ENCODE measurements around the gene TIFAB.
A peak's percentile ranks its signal among the peaks of the same experiment; 100 is the strongest.

The TIFAB gene

DNA sequence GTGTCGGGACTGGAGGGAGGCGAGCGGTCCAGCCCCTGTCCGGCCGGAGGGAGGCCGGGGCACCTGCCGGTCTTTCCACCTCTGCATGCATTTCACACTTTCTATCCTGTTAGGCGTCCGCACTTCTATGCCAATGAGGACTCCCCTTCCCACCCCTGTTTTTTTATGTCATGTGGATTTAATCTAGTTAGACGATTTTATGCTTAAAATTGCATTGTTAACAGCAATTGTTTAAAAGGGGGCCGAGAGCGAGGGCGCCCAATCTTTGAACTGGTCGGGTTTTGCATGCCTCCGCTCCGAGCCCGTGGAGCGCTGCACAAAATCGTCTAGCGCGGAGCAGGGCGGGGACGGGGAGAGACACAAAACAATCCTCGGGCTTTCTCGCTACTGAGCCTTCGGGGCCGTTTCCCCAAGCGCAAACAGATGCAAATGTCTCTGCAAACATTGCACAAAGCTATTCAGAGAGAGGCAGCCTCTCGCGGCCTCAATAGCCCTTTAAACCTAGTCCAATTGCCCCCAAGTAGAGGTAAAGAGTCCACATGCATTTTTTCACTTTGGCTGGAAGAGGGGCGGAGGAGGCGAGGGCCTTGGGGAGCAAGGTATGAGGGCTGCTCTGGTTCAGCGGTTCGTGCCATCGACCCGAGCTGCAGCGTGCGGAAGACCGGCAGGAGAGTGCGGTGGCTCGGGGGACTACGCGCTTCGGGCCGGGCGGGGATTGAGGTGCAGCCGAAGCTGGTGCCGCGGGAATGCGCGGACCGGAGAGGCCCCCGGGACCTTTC, 37.5 kb upstream of the TIFAB start:
- Histone ChIP-seq H3K4me3 (ENCODE audit: low read length) (peak overlapping the region; percentile 66), H3K4me1 (ENCODE audit: control insufficient read depth, insufficient read depth, low read length) (peaks cover 42% of the 10 kb centered on the region), H3K27me3 (replicated peaks; ENCODE audit: control insufficient read depth, insufficient read depth, low read length) (peaks cover 40% of the 10 kb centered on the region), H3K9ac (ENCODE audit: low read length) (peak overlapping the region; percentile 68), H3K9me3 (ENCODE audit: control insufficient read depth, low read length) (no peaks in the 10 kb centered on the region), H3K36me3 (ENCODE audit: control insufficient read depth, insufficient read depth, low read length, severe bottlenecking) (no peaks in the 10 kb centered on the region)
- DNase-seq (ENCODE audit: low read depth): no peak

GRCh38 chr5:135488727-135489465, 36.7 kb upstream of the TIFAB start:
- H3K4me3 ChIP-seq (ENCODE audit: low read length): peak overlapping the region; percentile 66
- H3K4me1 ChIP-seq (ENCODE audit: control insufficient read depth, insufficient read depth, low read length): peaks cover 34% of the 10 kb centered on the region

DNA sequence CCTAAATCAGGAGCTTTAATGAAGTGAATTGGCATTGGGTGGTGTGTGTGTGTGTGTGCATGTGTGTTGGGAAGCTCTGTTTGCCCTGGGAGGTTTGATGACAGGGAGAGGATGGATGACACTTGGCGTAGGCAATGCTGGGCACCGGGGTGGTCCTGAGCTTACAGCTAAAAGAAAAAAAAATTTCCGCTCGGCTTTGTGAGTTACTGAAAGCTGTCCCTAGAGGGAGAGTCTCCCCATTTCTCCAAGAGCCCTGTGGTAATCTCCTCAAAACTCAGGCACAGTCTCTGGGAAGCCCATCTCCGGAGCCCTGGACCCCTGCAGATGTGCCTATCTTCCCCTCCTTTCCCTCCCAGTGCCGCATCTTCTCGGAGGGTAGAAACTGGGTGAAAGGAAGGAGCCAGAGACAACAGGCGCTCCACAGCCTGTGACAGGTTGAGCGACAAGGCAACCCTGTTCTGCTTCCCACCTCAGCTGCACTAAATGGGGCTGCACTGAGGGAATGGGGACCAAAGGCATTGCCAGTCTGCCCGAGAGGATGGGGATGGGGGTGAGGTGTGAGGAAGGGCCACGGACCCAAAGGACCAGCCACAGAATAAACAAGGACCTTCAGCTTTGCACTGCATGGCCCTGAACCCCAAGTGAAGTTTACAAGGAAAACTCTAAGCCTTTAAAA, 35.8 kb upstream of the TIFAB start:
- peaks cover 26% of the 10 kb centered on the region for H3K4me1 ChIP-seq (ENCODE audit: control insufficient read depth, insufficient read depth, low read length)

More at GRCh38 chr5:135488727-135489465, 36.7 kb upstream of the TIFAB start:
- H3K9ac ChIP-seq (ENCODE audit: low read length): peak overlapping the region; percentile 68
- H3K27me3 ChIP-seq (replicated peaks; ENCODE audit: control insufficient read depth, insufficient read depth, low read length): peaks cover 42% of the 10 kb centered on the region
- peak; percentile 85 for DNase-seq (ENCODE audit: low read depth)
- H3K9me3 ChIP-seq (ENCODE audit: control insufficient read depth, low read length): no peaks in the 10 kb centered on the region
- no peaks in the 10 kb centered on the region for H3K36me3 ChIP-seq (ENCODE audit: control insufficient read depth, insufficient read depth, low read length, severe bottlenecking)

GRCh38 chr5:135487037-135487395, 34.9 kb upstream of the TIFAB start:
- Histone ChIP-seq H3K36me3 (ENCODE audit: control insufficient read depth, insufficient read depth, low read length, severe bottlenecking) (no peaks in the 10 kb centered on the region), H3K9me3 (ENCODE audit: control insufficient read depth, low read length) (no peaks in the 10 kb centered on the region), H3K27me3 (replicated peaks; ENCODE audit: control insufficient read depth, insufficient read depth, low read length) (peaks cover 51% of the 10 kb centered on the region), H3K9ac (ENCODE audit: low read length) (no peak overlapping the region), H3K4me3 (ENCODE audit: low read length) (no peak overlapping the region), H3K4me1 (ENCODE audit: control insufficient read depth, insufficient read depth, low read length) (peaks cover 22% of the 10 kb centered on the region)
- no peak for DNase-seq (ENCODE audit: low read depth)

More for the DNA sequence above, 35.8 kb upstream of the TIFAB start:
- Histone ChIP-seq H3K9me3 (ENCODE audit: control insufficient read depth, low read length) (no peaks in the 10 kb centered on the region), H3K9ac (ENCODE audit: low read length) (peak overlapping the region; percentile 68), H3K27me3 (replicated peaks; ENCODE audit: control insufficient read depth, insufficient read depth, low read length) (peaks cover 42% of the 10 kb centered on the region), H3K36me3 (ENCODE audit: control insufficient read depth, insufficient read depth, low read length, severe bottlenecking) (no peaks in the 10 kb centered on the region), H3K4me3 (ENCODE audit: low read length) (peak overlapping the region; percentile 66)
- no peak for DNase-seq (ENCODE audit: low read depth)

GRCh38 chr5:135486131-135487036, 34.2 kb upstream of the TIFAB start:
- no peak for DNase-seq (ENCODE audit: low read depth)
- H3K9me3 ChIP-seq (ENCODE audit: control insufficient read depth, low read length): no peaks in the 10 kb centered on the region
- H3K4me3 ChIP-seq (ENCODE audit: low read length): no peak overlapping the region
- no peaks in the 10 kb centered on the region for H3K36me3 ChIP-seq (ENCODE audit: control insufficient read depth, insufficient read depth, low read length, severe bottlenecking)
- peaks cover 56% of the 10 kb centered on the region for H3K27me3 ChIP-seq (replicated peaks; ENCODE audit: control insufficient read depth, insufficient read depth, low read length)
- H3K9ac ChIP-seq (ENCODE audit: low read length): no peak overlapping the region
- H3K4me1 ChIP-seq (ENCODE audit: control insufficient read depth, insufficient read depth, low read length): peaks cover 22% of the 10 kb centered on the region

DNA sequence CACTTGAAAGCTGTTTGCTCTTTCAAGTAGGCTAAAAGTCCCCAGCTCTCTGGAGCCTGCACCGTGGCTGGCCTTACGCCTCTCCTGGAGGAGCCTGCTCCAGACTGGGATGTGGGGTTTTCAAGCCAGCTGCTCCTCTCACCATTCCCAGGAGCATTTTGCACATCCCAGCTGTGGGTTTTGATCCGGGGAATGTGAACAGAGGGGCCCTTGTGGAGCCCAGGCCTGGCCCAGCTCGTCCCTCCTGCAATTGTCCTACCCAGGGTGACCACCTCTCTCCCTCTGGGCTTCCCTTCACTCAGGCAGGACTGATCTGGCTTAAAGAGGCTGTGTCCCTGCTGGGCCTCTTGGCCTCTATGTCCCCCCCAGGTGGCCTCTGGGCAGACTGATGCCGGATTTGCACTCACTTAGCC, 32.5 kb upstream of the TIFAB start:
- Histone ChIP-seq H3K36me3 (ENCODE audit: control insufficient read depth, insufficient read depth, low read length, severe bottlenecking) (no peaks in the 10 kb centered on the region), H3K9me3 (ENCODE audit: control insufficient read depth, low read length) (no peaks in the 10 kb centered on the region), H3K27me3 (replicated peaks; ENCODE audit: control insufficient read depth, insufficient read depth, low read length) (peaks cover 55% of the 10 kb centered on the region), H3K9ac (ENCODE audit: low read length) (no peak overlapping the region), H3K4me3 (ENCODE audit: low read length) (no peak overlapping the region), H3K4me1 (ENCODE audit: control insufficient read depth, insufficient read depth, low read length) (peaks cover 17% of the 10 kb centered on the region)
- DNase-seq (ENCODE audit: low read depth): no peak

- peaks cover 63% of the 10 kb centered on the region for H3K27me3 ChIP-seq (replicated peaks; ENCODE audit: control insufficient read depth, insufficient read depth, low read length)
- no peak overlapping the region for H3K4me3 ChIP-seq (ENCODE audit: low read length)
- no peak for DNase-seq (ENCODE audit: low read depth)
- no peak overlapping the region for H3K9ac ChIP-seq (ENCODE audit: low read length)
- H3K36me3 ChIP-seq (ENCODE audit: control insufficient read depth, insufficient read depth, low read length, severe bottlenecking): no peaks in the 10 kb centered on the region
- H3K9me3 ChIP-seq (ENCODE audit: control insufficient read depth, low read length): no peaks in the 10 kb centered on the region
- peaks cover 6% of the 10 kb centered on the region for H3K4me1 ChIP-seq (ENCODE audit: control insufficient read depth, insufficient read depth, low read length)
Measured at GRCh38 chr5:135483254-135483653, 31.1 kb upstream of the TIFAB start.

DNA sequence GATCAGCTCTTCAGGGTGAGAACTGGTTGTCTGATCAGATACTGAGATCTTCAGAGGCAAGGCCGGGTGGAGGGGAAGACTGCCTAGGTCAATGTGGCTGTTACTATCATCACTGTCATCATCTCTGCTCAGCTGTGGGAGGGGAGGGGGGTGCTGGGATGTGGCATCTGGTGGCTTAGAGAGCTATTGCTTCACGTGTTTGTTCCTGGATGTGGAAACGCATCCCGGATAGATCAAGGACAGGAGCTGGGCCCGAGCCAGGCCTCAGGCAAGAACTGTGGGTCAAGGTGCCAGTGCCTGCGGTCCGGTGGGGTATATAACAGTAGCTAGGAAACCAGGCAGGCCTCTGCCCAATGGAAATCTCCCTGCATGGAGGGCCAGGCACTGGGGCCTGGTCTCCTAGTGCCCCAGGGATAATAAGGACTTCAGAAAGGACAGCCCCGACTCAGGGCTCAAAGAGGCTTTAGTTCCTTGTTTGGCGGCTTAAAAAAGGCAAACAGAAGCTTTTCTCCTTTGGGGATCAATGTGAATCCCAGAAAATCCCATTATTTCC, 30.3 kb upstream of the TIFAB start:
- H3K4me3 ChIP-seq (ENCODE audit: low read length): no peak overlapping the region
- H3K36me3 ChIP-seq (ENCODE audit: control insufficient read depth, insufficient read depth, low read length, severe bottlenecking): no peaks in the 10 kb centered on the region
- no peaks in the 10 kb centered on the region for H3K9me3 ChIP-seq (ENCODE audit: control insufficient read depth, low read length)
- H3K27me3 ChIP-seq (replicated peaks; ENCODE audit: control insufficient read depth, insufficient read depth, low read length): peaks cover 68% of the 10 kb centered on the region
- DNase-seq (ENCODE audit: low read depth): no peak
- H3K4me1 ChIP-seq (ENCODE audit: control insufficient read depth, insufficient read depth, low read length): peaks cover 3% of the 10 kb centered on the region
- H3K9ac ChIP-seq (ENCODE audit: low read length): no peak overlapping the region

DNA sequence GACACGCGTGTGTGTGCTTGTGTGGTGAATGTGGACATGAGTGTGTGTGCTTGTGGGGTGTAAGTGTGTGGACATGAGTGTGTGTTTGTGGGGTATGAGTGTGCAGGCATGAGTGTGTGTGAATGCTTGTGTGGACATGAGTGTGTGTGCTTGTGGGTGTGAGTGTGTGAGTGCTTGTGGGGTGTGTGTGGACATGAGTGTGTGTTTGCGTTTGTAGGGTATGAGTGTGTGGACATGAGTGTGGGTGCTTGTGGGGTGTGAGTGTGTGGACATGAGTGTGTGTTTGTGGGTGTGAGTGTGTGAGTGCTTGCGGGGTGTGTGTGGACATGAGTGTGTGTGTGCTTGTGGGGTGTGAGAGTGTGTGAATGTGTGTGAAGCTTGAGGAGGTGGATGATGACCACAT, 29.8 kb upstream of the TIFAB start:
- no peaks in the 10 kb centered on the region for H3K36me3 ChIP-seq (ENCODE audit: control insufficient read depth, insufficient read depth, low read length, severe bottlenecking)

DNA sequence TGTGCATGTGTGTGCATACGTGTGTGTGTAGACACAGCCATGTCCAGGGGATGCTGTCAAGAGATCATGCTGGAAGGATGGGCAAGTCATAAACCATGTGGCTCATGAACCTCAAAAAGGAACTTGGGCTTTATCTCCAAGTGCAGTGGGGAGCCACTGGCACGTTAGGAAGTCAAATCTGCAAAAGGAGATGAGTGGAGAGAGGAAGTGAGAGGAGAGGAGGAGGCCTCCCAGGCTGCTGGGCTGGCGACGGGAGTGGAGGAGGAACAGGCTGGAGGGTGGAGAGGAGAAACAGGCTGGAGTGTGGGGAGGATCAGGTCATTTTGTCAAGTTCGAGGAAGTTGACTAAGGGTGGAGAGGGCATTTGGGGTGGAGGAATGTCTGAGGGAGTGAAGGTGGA, 29.2 kb upstream of the TIFAB start:
- Histone ChIP-seq H3K4me3 (ENCODE audit: low read length) (no peak overlapping the region), H3K36me3 (ENCODE audit: control insufficient read depth, insufficient read depth, low read length, severe bottlenecking) (no peaks in the 10 kb centered on the region), H3K9me3 (ENCODE audit: control insufficient read depth, low read length) (no peaks in the 10 kb centered on the region), H3K9ac (ENCODE audit: low read length) (no peak overlapping the region), H3K27me3 (replicated peaks; ENCODE audit: control insufficient read depth, insufficient read depth, low read length) (peaks cover 65% of the 10 kb centered on the region), H3K4me1 (ENCODE audit: control insufficient read depth, insufficient read depth, low read length) (no peaks in the 10 kb centered on the region)
- no peak for DNase-seq (ENCODE audit: low read depth)

More for the DNA sequence above, 29.8 kb upstream of the TIFAB start:
- Histone ChIP-seq H3K27me3 (replicated peaks; ENCODE audit: control insufficient read depth, insufficient read depth, low read length) (peaks cover 65% of the 10 kb centered on the region), H3K9me3 (ENCODE audit: control insufficient read depth, low read length) (no peaks in the 10 kb centered on the region), H3K4me1 (ENCODE audit: control insufficient read depth, insufficient read depth, low read length) (no peaks in the 10 kb centered on the region), H3K9ac (ENCODE audit: low read length) (no peak overlapping the region), H3K4me3 (ENCODE audit: low read length) (no peak overlapping the region)
- DNase-seq (ENCODE audit: low read depth): no peak

All from adipocyte (in vitro differentiated cells).